HUES48 (cell line): Measurements from ENCODE around the gene MTM1.

Source experiments
- H3K27ac ChIP-seq: one replicate; pipeline ENCODE4 v1.7.0; 2013; ENCODE audit warnings: low read depth, low read length, inconsistent platforms
- H3K27me3 ChIP-seq: 2 replicates; pipeline ENCODE4 v1.6.1; 2013; ENCODE audit warnings: mild to moderate bottlenecking, low read length; ENCODE audit not compliant: control insufficient read depth, insufficient read depth
- H3K36me3 ChIP-seq: 2 replicates; pipeline ENCODE4 v1.6.1; 2013; ENCODE audit warnings: low read length; ENCODE audit not compliant: control insufficient read depth, insufficient read depth
- H3K4me1 ChIP-seq: 2 replicates; pipeline ENCODE4 v1.6.1; 2013; ENCODE audit warnings: mild to moderate bottlenecking, low read length; ENCODE audit not compliant: control insufficient read depth, insufficient read depth
- H3K4me3 ChIP-seq: 2 replicates; pipeline ENCODE4 v1.5.1; 2013; ENCODE audit warnings: mild to moderate bottlenecking, low read depth, low read length
- H3K9ac ChIP-seq: 2 replicates; pipeline ENCODE4 v1.6.1; 2013; ENCODE audit warnings: mild to moderate bottlenecking, low read depth, low read length, moderate library complexity
- H3K9me3 ChIP-seq: 2 replicates; pipeline ENCODE4 v1.6.1; 2013; ENCODE audit warnings: low read length; ENCODE audit not compliant: control insufficient read depth, insufficient read depth

Gene MTM1

GRCh38 chrX:150704030-150704613, 135.7 kb downstream of the MTM1 start:
- no peak overlapping the region for H3K9ac ChIP-seq
- peaks cover 10% of the 10 kb centered on the region; the same call in 1 of the 2 replicates for H3K36me3 ChIP-seq
- H3K27me3 ChIP-seq = no peaks in the 10 kb centered on the region
- no peak overlapping the region for H3K27ac ChIP-seq
- H3K4me3 ChIP-seq = no peak overlapping the region
- H3K4me1 ChIP-seq = no peaks in the 10 kb centered on the region
- H3K9me3 ChIP-seq = peaks cover 25% of the 10 kb centered on the region

GRCh38 chrX:150712619-150713018, 144.2 kb downstream of the MTM1 start:
- Histone ChIP-seq H3K9me3 (peaks cover 25% of the 10 kb centered on the region), H3K4me3 (no peak overlapping the region), H3K36me3 (no peaks in the 10 kb centered on the region), H3K27me3 (no peaks in the 10 kb centered on the region), H3K27ac (no peak overlapping the region), H3K9ac (no peak overlapping the region), H3K4me1 (peaks cover 6% of the 10 kb centered on the region; the same call in 1 of the 2 replicates)

- no peak overlapping the region for H3K9ac ChIP-seq
- no peak overlapping the region for H3K4me3 ChIP-seq
- H3K27me3 ChIP-seq = no peaks in the 10 kb centered on the region
- no peaks in the 10 kb centered on the region; the same call in 1 of the 2 replicates for H3K36me3 ChIP-seq
- H3K4me1 ChIP-seq = peaks cover 6% of the 10 kb centered on the region; the same call in 1 of the 2 replicates
- H3K9me3 ChIP-seq = peaks cover 8% of the 10 kb centered on the region; the same call in 1 of the 2 replicates
- no peak overlapping the region for H3K27ac ChIP-seq
These were observed 146.8 kb downstream of the MTM1 start for GRCh38 chrX:150715184-150715583.

- Histone ChIP-seq H3K4me3 (no peak overlapping the region), H3K27me3 (no peaks in the 10 kb centered on the region), H3K36me3 (no peaks in the 10 kb centered on the region; the same call in 1 of the 2 replicates), H3K27ac (no peak overlapping the region), H3K9ac (no peak overlapping the region), H3K9me3 (peaks cover 17% of the 10 kb centered on the region; the same call in 1 of the 2 replicates), H3K4me1 (no peaks in the 10 kb centered on the region)
These were observed 151.2 kb downstream of the MTM1 start for GRCh38 chrX:150719621-150720020.
